GM19468 (cell line): ENCODE results near the gene KANK3.

Source experiments
- ATAC-seq: cut with Tn5 transposase; IDR thresholded peaks from one replicate; pipeline ENCODE4 v1.9.1; 2021; ENCODE audit warnings: mild to moderate bottlenecking, moderate library complexity, moderate number of reproducible peaks; ENCODE audit not compliant: unreplicated experiment; ENCODE audit errors: extremely low read depth

KANK3 gene

GRCh38 chr19:8340341-8341096 lies 2.5 kb downstream of the KANK3 start:
- ATAC-seq, result no peak

DNA sequence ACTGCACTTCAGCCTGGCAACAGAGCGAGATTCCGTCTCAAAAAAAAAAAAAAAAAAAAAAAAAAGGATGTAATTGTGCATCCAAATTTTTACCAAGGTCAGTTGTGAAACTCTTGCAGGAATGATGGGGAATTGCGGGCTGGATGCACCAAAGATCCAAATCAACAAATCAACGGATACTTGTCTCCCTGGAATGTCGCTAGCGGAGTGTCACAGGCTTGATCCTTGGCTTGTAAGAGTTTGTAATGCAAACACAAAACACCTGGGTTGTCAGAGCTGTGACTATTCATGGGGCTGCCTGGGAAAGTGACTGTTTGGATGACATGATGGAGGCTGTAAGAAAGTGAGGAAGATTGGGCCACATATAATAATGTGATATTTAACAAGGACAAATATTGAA lies 4.2 kb downstream of the KANK3 start:
- ATAC-seq, result no peak

GRCh38 chr19:8337728-8338127 lies 5.3 kb downstream of the KANK3 start:
- no peak for ATAC-seq

- ATAC-seq, result no peak
These were observed 6.4 kb downstream of the KANK3 start for GRCh38 chr19:8336660-8337059.

GRCh38 chr19:8336072-8336569 lies 6.9 kb downstream of the KANK3 start:
- ATAC-seq, result no peak

DNA sequence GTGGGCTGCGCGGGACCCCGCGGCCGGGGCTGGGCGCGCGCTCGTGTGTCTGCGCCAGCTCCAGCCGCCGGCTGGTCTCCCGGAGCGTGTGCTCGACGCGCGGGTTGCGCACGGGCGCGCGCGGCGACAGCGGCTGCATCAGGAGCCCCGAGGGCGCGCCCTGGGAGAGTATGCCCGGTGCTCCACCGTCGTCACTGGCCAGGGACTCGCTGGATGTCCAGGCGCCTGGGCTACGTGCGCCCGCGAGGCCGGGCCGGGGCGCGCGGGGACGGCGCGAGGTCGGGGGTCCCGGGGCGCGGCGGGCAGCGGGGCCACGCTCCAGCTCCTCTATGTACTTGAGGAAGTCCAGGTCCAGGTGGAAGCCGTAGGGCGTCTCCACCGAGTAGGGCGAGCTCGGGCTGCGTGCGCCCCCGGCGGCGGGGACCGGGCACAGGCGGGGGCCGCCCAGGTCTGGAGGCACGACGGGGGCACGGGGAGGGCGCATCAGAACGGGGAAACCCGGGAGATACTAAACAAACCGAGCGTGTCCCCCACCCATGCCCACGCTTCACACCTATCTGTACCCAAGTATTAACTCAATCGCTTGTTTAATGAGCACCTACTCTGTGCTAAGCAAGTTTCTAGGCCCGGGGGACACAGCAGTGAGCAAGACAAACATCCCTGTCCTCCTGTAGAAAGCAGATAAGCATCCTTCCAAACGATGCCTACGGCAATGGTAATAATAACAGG lies 7.6 kb downstream of the KANK3 start:
- no peak for ATAC-seq

DNA sequence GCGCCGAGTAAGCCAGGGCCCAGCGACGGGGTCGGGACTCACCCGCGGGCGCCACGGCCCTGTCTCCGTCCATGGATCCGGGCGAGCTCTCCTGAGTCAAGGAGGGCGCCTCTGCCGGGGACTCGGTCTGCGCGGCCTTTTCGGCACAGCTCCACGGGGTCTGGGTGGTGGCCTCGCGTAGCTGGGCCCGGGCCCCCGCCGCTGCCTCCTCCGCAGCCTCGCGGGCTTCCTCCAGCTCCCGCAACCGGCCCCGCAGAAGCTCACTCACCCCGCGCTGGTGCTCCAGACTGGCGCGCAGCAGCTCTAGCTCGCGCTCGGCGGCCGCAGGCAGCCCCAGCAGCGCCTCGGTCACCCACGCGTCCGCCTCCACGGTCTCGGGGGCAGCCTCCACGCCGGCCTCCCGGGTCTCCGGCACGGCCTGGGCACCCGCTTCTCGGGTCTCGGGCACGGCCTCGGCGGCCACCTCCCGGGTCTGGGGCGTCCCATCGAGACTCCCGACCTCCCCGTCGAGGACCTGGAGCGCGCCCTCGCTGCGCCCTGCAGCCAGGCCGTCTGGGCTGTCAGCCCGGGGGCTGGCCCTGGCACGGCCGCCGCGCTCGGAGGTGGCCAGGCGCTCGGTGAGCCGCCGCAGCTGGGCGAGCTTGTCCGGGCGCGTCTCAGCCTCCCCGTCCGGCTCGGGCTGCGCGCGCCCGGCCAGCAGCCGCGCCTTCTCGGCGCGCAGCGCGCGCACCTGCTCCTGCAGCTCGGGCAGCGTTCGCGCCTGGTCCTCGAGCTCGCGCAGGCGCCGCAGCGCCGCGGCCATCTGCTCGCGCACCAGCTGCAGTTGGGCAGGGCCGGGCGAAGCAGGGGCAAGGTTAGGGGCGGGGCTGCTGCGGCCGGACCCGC lies 8.4 kb downstream of the KANK3 start:
- no peak for ATAC-seq

GRCh38 chr19:8333767-8334457 lies 9.2 kb downstream of the KANK3 start:
- ATAC-seq, result no peak

DNA sequence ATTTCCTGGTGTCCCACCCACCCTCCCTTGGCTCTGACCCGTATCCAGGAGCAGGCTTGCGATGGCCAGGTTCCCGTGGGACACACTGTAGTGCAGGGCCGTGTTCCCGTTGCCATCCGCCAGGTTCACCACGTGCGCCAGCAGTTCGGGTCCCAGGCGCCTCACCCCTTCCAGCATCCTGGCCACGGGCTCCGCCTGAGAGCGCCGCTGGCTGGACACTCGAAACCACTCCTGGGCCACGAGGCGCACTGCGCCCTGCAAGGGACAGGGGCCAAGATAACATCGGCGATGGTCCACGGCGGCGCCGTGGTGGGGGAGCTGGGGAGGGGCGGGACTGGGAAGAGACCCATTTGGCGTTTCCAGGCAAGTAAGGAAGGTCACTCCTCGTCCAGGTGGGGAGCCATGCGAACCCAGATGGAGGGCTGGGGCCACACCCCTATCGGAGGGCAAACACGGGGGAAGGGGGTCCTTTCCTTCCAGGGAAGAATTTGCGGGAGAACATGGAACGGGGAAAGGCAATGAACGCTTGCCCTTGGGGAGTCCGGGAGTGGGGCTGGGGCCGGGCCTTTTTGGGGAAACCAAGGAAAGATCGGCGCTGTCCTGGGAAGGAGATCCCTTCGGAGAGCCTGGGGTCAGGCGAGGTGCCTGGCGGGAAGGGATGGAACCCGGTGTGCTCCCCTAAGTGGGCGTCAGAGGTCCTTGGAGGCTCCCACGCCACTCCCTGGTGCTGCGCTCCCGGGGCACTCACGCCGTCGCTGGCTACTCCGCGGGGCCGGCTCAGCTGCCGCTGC lies 9.9 kb downstream of the KANK3 start:
- no peak for ATAC-seq

GRCh38 chr19:8331263-8331845 lies 11.7 kb downstream of the KANK3 start:
- ATAC-seq, result no peak

DNA sequence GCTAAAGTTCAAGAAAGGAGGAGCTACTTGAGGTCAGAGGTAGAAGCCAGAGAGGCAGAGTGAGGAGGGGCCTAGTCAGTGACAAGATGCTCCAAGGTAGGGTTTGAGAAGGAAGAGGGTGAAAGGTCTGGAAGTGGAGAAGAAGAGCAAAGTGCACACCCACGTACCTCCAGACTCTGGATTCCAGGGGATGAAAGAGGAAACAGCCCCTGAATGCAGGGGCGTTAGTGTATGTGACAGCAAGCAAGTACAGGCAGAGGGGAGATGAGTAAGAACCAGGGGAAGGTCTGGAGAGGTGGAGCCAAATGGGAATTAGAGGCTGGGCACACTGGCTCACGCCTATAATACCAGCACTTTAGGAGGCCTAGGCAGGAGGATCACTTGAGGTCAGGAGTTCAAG lies 13.1 kb downstream of the KANK3 start:
- no peak for ATAC-seq

DNA sequence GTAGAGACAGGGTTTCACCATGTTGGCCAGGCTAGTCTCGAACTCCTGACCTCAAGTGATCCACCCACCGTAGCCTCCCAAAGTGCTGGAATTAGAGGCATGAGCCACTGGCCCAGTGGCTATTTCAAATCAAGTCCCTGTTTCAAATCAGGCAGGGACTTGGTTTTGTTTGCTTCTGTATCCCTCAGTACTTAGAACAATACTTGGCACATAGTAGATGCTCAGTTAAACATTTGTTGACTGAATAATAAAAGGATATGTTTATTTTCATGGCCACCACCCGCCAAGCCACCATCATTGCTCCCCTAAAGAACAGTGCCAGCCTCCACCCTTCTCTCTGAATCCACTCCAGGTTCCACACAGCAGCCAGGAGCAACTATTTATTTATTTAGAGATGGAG lies 17.6 kb downstream of the KANK3 start:
- ATAC-seq, result no peak

DNA sequence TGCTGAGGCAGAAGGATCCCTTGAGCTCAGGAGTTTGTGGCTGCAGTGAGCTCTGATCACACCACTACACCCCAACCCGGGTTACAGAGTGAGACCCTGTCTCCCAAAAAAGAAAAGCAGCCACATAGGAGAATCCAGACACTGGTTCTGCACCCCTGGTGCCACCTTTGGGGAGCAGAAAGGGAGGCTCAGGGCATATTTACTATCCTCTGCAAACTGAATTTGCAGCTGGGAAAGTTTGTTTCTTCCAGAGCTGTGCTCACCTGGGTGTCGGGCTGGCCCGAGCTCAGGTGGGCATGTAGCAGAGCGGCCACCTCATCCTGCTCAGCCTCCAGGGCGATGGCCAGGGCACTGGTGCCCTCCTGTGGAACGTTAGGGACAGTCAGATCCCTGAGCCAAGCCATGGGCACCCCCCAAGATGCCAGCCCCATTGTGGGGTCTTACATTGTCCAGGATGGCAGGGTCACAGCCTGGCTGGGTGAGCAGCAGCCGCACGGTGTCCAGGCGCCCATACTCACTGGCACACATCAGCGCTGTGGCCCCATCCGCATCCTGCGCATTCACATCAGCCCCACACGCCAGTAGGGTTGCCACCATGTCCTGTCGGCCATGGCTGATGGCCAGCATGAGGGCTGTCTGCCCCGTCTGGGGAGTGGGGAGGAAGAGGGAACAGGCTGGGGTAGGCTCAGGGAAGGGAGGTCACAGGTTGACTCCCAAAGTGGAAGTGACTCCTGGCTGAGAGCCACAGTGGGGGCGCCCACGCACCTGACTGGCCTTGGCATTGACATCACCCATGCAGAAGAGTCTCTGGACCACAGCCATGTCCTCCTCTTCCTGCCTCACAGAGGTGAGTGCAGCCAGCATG lies 18.6 kb downstream of the KANK3 start:
- ATAC-seq, result no peak

DNA sequence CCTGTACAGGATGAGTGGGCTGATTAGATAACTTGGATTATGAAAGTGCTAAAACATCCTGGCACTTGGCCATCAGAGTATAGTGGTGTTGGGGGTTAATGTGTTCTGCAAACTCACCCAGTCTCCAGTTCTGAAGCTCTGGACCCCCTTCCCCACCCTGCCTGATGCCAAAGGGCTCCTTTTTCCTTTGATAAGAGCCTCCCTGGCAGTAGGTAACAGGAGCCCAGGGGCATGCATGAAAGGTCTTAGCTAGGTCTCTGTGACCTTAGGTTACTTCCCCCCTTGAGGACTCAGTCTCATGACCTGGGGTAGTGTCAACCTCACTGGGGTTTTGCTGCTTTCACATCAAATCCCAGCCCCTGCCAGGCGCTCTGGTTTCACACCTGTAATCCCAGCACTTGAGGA lies 19.3 kb downstream of the KANK3 start:
- ATAC-seq, result no peak

DNA sequence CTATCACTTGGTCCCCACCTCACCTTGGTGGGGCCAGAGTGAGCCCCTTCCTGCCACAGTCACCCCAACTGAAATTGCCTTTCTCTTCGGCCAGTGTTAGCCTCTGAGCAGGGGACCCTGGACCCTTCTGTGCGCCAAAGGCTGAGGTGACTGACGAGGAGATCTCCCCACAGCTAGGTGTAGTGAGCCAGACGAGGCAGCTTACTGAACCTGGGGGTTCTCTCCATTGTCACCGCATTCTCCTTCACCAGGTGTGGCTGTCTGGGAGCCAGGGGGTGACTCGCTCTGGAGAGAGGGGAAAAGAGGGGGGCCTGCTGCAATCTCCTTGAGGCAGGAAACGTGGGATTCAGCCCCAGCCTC lies 20.4 kb downstream of the KANK3 start:
- ATAC-seq, result no peak

- ATAC-seq, result no peak
These were observed 20.9 kb downstream of the KANK3 start for GRCh38 chr19:8321986-8322637.

DNA sequence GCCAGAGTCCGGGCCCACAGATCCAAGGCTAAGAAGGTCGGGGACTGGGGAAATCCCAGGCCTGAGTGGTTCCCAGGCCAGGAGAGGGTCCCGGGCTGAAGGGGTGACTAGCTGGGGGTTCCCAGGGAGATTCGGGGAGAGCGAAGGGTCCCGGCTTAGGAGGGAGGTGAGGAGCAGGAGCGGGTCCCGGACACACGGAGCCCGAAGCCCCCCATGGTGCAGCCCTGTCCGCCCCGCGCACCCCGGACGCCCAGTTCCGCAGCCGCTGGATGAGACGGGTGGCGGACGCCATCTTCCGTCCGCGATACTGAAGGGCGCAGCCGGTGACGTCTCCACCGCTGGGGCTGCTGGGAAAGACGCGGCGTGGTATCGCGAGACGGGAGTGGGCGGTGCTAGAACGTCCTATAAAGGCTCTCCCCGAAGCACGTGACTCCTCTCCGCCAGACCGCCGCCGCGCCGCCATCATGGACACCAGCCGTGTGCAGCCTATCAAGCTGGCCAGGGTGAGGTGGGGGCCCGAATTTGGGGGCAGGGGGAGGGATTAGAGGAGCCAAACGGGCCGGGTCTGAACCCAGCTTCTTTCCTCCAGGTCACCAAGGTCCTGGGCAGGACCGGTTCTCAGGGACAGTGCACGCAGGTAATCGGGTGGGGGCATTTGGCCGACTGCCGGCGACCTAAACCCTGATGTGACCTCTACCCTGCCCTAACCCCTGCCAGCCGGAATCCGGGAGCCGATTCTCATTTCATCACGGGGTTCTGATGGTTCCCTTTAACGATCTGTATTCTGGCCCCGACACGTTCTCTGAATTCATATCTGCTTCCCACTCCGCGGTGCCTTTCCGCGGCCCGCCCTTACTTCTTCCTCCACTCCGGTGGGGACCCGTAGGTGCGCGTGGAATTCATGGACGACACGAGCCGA lies 21.7 kb downstream of the KANK3 start, which contains the start of the genes NDUFA7 and RPS28:
NDUFA7 (minus strand) TSS at position 309 of the 919 bp plus-strand sequence; CDS start at position 292, 17 bp downstream.
RPS28 (plus strand) TSS at position 430 of the 919 bp plus-strand sequence; CDS start at position 465, 35 bp downstream.
- ATAC-seq, result peak; percentile 53
